Endothelial cell of umbilical vein (primary cell): ENCODE results near the gene IGFBP6. TPM values are rescaled to one million over a fixed set of nuclear protein-coding genes. Genes with fewer than 3 reads are reported as not detected.

Source experiments
- BruUV-seq: library from RNA; stranded (reverse); fragments of 400-500 nt; replicated peaks from 2 replicates; lab custom pipeline; 2021; lab: Mats Ljungman, UMichigan
- CTCF ChIA-PET: fragments of 300-600, 350-600 bp; sonication (Branson Sonifier 250); formaldehyde crosslinking; loops from one replicate; lab custom pipeline; 2021; ENCODE audit warnings: antibody characterized with exemption, inconsistent platforms; lab: Charles Lee
- POLR2A ChIA-PET: fragments of 300-600, 350-600 bp; sonication (Branson Sonifier 250); formaldehyde crosslinking; loops from one replicate; lab custom pipeline; 2021; ENCODE audit warnings: antibody characterized with exemption, inconsistent platforms; lab: Charles Lee
- DNase-seq: peaks from one replicate; pipeline ENCODE4 v3.0.0-alpha.2; 2011; ENCODE audit warnings: low read depth, low spot score
- FAIRE-seq: peaks from 2 replicates; lab custom pipeline; 2011; peaks lifted over from hg19 to GRCh38; lab: Jason Lieb, UNC
- H2AFZ ChIP-seq: 2 replicates; pipeline ENCODE4 v1.6.0; 2012; ENCODE audit warnings: low read depth, low read length, control low read depth, inconsistent platforms
- H3K27ac ChIP-seq: 2 replicates; pipeline ENCODE4 v1.5.1; 2011; ENCODE audit warnings: low read depth, mild to moderate bottlenecking, control low read depth, low read length, moderate library complexity; ENCODE audit not compliant: insufficient read depth
- H3K27me3 ChIP-seq, 2 experiments: 2 replicates each; pipeline versions ENCODE4 v1.6.0 to v1.6.1; 2011; ENCODE audit warnings: low read length in 2 of 2, mixed read lengths in 1 of 2; ENCODE audit not compliant: control insufficient read depth in 2 of 2, insufficient read depth in 2 of 2
- H3K36me3 ChIP-seq, 2 experiments: 2 replicates in 1 of 2; 3 replicates in 1 of 2; pipeline ENCODE4 v1.5.1; 2011; ENCODE audit warnings: low read length in 2 of 2, mild to moderate bottlenecking in 1 of 2, moderate library complexity in 1 of 2; ENCODE audit not compliant: control insufficient read depth in 2 of 2, insufficient read depth in 2 of 2; ENCODE audit errors: extremely low read depth in 1 of 2
- H3K4me1 ChIP-seq: 3 replicates; pipeline ENCODE4 v1.5.1; 2011; ENCODE audit warnings: mild to moderate bottlenecking, low read length; ENCODE audit not compliant: control insufficient read depth, insufficient read depth; ENCODE audit errors: extremely low read depth
- H3K4me2 ChIP-seq: 2 replicates; pipeline ENCODE4 v1.6.1; 2011; ENCODE audit warnings: low read length, control low read depth, mixed read lengths; ENCODE audit not compliant: insufficient read depth
- H3K4me3 ChIP-seq, 3 experiments: fragments of 200-600 bp in 1 of 3; sonication (generic), shearing (Covaris generic) in 1 of 3; replicated peaks in 1 of 3; 2 replicates each; pipeline ENCODE4 v1.5.1; 2011 to 2016; ENCODE audit warnings: control low read depth in 3 of 3, low read length in 3 of 3, mild to moderate bottlenecking in 2 of 3, inconsistent platforms in 1 of 3, low read depth in 1 of 3, moderate library complexity in 1 of 3; ENCODE audit not compliant: insufficient read depth in 1 of 3
- H3K79me2 ChIP-seq: 2 replicates; pipeline ENCODE4 v1.6.0; 2012; ENCODE audit warnings: low read length, inconsistent platforms; ENCODE audit not compliant: control insufficient read depth, insufficient read depth
- H3K9ac ChIP-seq: replicated peaks from 2 replicates; pipeline ENCODE3; 2011; ENCODE audit warnings: low read length, control low read depth; ENCODE audit not compliant: insufficient read depth; ENCODE audit errors: extremely low read depth
- H3K9me1 ChIP-seq: replicated peaks from 3 replicates; pipeline ENCODE4 v1.6.0; 2011; ENCODE audit warnings: mild to moderate bottlenecking, low read length; ENCODE audit not compliant: control insufficient read depth, insufficient read depth; ENCODE audit errors: extremely low read depth
- H3K9me3 ChIP-seq: replicated peaks from 2 replicates; pipeline ENCODE4 v1.5.1; 2012; ENCODE audit warnings: low read length, inconsistent platforms; ENCODE audit not compliant: control insufficient read depth, insufficient read depth
- H4K20me1 ChIP-seq: replicated peaks from 2 replicates; pipeline ENCODE3; 2011; ENCODE audit warnings: mild to moderate bottlenecking, low read length; ENCODE audit not compliant: control insufficient read depth, insufficient read depth; ENCODE audit errors: extremely low read depth
- EZH2 ChIP-seq: IDR thresholded peaks from 2 replicates; pipeline ENCODE4 v1.6.1; 2012; ENCODE audit warnings: borderline replicate concordance, low read depth, mild to moderate bottlenecking, moderate library complexity, low read length, inconsistent platforms; ENCODE audit not compliant: severe bottlenecking
- FOS ChIP-seq: IDR thresholded peaks from 2 replicates; pipeline ENCODE4 v1.6.1; 2011; ENCODE audit warnings: mild to moderate bottlenecking, low read length, moderate library complexity, borderline replicate concordance; ENCODE audit not compliant: insufficient read depth
- GATA2 ChIP-seq: IDR thresholded peaks from 2 replicates; pipeline ENCODE4 v1.7.0; 2011; ENCODE audit warnings: low read depth, mild to moderate bottlenecking, moderate library complexity, mixed read lengths, low read length; ENCODE audit not compliant: insufficient read length, insufficient read depth
- JUN ChIP-seq: IDR thresholded peaks from 2 replicates; pipeline ENCODE4 v1.6.1; 2011; ENCODE audit warnings: borderline replicate concordance, low read depth; ENCODE audit not compliant: insufficient read length, insufficient read depth
- MYC ChIP-seq: IDR thresholded peaks from one replicate; pipeline ENCODE4 v1.6.1; 2011; ENCODE audit warnings: mild to moderate bottlenecking, low read depth, low read length
- POLR2A ChIP-seq: IDR thresholded peaks from 2 replicates; pipeline ENCODE4 v1.6.1; 2012; ENCODE audit warnings: low read depth, mild to moderate bottlenecking, control low read depth, low read length
- POLR2AphosphoS5 ChIP-seq: IDR thresholded peaks from 2 replicates; pipeline ENCODE4 v1.6.1; 2012; ENCODE audit warnings: low read depth, mild to moderate bottlenecking, control low read depth, low read length, moderate library complexity; ENCODE audit not compliant: insufficient read depth
- dilution Hi-C: fragments of 300-500 bp; cut with MboI; formaldehyde crosslinking; loops from one replicate; pipeline ENCODE4 v1.15.0; 2019; ENCODE audit warnings: low sequenced_read_pairs; ENCODE audit not compliant: extremely low pct_ligation_motif_present
- intact Hi-C: fragments of 100-400 bp; cut with micrococcal nuclease; formaldehyde crosslinking; loops from one replicate; pipeline ENCODE4 v1.10.0; 2022
- polyA plus RNA-seq, 4 experiments: library from polyadenylated mRNA; depleted of rRNA in 3 of 4; stranded (reverse) in 3 of 4; unstranded in 1 of 4; fragments of >200 nt; gene quantifications; 2 replicates each; pipeline versions ENCODE4 v1.2.1 to v1.2.3, GENCODE V29; 2011 to 2012; ENCODE audit warnings: missing spikeins in 1 of 4
- total RNA-seq: library from RNA; stranded (reverse); gene quantifications from 2 replicates; pipeline ENCODE4 v1.2.3, GENCODE V29; 2021
- TF ChIP-seq, protein P1 (sequence below), 2 donors: IDR thresholded peaks; 1 replicate in 1 of 2; 2 replicates in 1 of 2; pipeline ENCODE4 v1.5.1; 2011; ENCODE audit warnings: low read length in 2 of 2, mild to moderate bottlenecking in 2 of 2, moderate library complexity in 2 of 2, control low read depth in 1 of 2, inconsistent platforms in 1 of 2, low read depth in 1 of 2; ENCODE audit not compliant: insufficient read depth in 1 of 2; ENCODE audit errors: extremely low read depth in 1 of 2
- TF ChIP-seq, protein P2 (sequence below): IDR thresholded peaks from 2 replicates; pipeline ENCODE4 v1.6.1; 2011; ENCODE audit not compliant: insufficient read depth, insufficient read length

IGFBP6 gene
- total and polyA plus RNA-seq, 2 donors (not counting 3 experiments of a cell fraction or from before 2014, with no cell fraction given) = 14.1 to 18.2 TPM

DNA sequence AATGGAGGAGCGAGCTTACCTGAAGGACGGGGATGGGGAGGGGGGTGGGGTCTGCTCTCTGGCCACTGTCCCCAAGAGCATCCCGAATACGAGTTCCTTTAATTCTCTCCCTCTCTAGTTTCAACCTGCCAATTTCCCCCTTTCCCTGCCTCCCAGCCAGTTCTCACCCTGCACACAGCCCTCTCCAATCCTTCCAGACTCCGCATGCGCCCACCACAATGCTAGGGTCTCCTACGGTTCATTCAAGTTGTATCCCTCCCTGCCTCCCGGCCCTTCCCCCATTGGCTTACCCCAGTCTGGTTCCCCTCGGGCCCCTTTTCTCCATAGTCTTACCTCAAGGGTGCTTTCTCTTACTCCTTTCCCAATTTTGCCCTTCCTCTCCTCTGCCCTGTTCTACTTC lies 708 bp upstream of the IGFBP6 start:
- no peaks in the 10 kb centered on the region for H3K79me2 ChIP-seq
- peak overlapping the region; percentile 56 for H3K4me2 ChIP-seq
- POLR2A ChIA-PET = no interaction called here
- no TSS peak for BruUV-seq
- no peak overlapping the region for H3K9ac ChIP-seq
- TF ChIP-seq, protein P1, sequence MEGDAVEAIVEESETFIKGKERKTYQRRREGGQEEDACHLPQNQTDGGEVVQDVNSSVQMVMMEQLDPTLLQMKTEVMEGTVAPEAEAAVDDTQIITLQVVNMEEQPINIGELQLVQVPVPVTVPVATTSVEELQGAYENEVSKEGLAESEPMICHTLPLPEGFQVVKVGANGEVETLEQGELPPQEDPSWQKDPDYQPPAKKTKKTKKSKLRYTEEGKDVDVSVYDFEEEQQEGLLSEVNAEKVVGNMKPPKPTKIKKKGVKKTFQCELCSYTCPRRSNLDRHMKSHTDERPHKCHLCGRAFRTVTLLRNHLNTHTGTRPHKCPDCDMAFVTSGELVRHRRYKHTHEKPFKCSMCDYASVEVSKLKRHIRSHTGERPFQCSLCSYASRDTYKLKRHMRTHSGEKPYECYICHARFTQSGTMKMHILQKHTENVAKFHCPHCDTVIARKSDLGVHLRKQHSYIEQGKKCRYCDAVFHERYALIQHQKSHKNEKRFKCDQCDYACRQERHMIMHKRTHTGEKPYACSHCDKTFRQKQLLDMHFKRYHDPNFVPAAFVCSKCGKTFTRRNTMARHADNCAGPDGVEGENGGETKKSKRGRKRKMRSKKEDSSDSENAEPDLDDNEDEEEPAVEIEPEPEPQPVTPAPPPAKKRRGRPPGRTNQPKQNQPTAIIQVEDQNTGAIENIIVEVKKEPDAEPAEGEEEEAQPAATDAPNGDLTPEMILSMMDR (IDR thresholded peaks at IDR 0.05; ENCODE audit: extremely low read depth in 1 of 2, insufficient read depth in 1 of 2, low read depth in 1 of 2, low read length in 2 of 2) = no peak
- TF ChIP-seq MYC (no peak), EZH2 (no peak), GATA2 (no peak), FOS (no peak), POLR2A (no peak), JUN (no peak), POLR2AphosphoS5 (no peak)
- TF ChIP-seq, protein P2, sequence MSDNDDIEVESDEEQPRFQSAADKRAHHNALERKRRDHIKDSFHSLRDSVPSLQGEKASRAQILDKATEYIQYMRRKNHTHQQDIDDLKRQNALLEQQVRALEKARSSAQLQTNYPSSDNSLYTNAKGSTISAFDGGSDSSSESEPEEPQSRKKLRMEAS = no peak
- H3K9me1 ChIP-seq = no peaks in the 10 kb centered on the region
- CTCF ChIA-PET = interaction anchor here (0.6 to 10.8 kb wide), 5 partner anchors 10 to 30 kb away, joined by 3 to 463 read pairs (median 4); partner anchors contain the start of gene SPRYD3
- peaks cover 27% of the 10 kb centered on the region for H3K4me1 ChIP-seq
- intact Hi-C loops (loop anchor here (5.0 kb wide), 1 partner anchor 44 kb away; the partner anchor contains the start of gene TNS2), dilution Hi-C loops (no loop called here)
- FAIRE-seq (no peak), DNase-seq (no peak)
- H4K20me1 ChIP-seq = no peaks in the 10 kb centered on the region
- H3K27ac ChIP-seq = no peak overlapping the region
- no peak overlapping the region for H2AFZ ChIP-seq
- H3K9me3 ChIP-seq = no peaks in the 10 kb centered on the region
- no peaks in the 10 kb centered on the region for H3K36me3 ChIP-seq
- H3K4me3 ChIP-seq = no peak overlapping the region
- H3K27me3 ChIP-seq = no peaks in the 10 kb centered on the region
